K562 (cell line): ENCODE measurements around the gene ST3GAL5. TPM values are rescaled to one million over a fixed set of nuclear protein-coding genes. Genes with fewer than 3 reads are reported as not detected.

Experiments used
- ATAC-seq: fragments of 200-7000 bp; cut with Tn5 transposase; 3 replicates; pipeline ENCODE4 v1.9.1; 2020; ENCODE audit warnings: moderate library complexity
- BruUV-seq: library from RNA; stranded (reverse); fragments of 400-500 nt; replicated peaks from 2 replicates; lab custom pipeline; 2021; lab: Mats Ljungman, UMichigan
- CTCF ChIA-PET: fragments of 300-600 bp; formaldehyde crosslinking; extraction: SDS; loops from one replicate; lab custom pipeline; 2021; ENCODE audit warnings: low intra/inter-chr PET ratio; lab: Yijun Ruan, JAX
- POLR2A ChIA-PET: fragments of 300-600, 350-650 bp; sonication (Branson Sonifier 250); formaldehyde crosslinking; extraction: SDS; loops from one replicate; lab custom pipeline; 2021; ENCODE audit warnings: antibody characterized with exemption, inconsistent platforms; lab: Yijun Ruan, JAX
- DNase-seq, 4 experiments: peaks; one replicate each; pipeline versions ENCODE4 v3.0.0 to v3.0.0-alpha.2; 2011 to 2018; ENCODE audit warnings: low spot score in 3 of 4, mixed read lengths in 3 of 4; ENCODE audit errors: extremely low read depth in 1 of 4
- FAIRE-seq: peaks from 2 replicates; lab custom pipeline; 2011; peaks lifted over from hg19 to GRCh38; lab: Jason Lieb, UNC
- H2AFZ ChIP-seq: 2 replicates; pipeline ENCODE4 v1.6.0; 2011; ENCODE audit warnings: low read depth, low read length, control low read depth, inconsistent platforms
- H3K27ac ChIP-seq: fragments of 200-600 bp; 3 replicates; pipeline ENCODE4 v1.8.0; 2011; ENCODE audit warnings: low read depth, mild to moderate bottlenecking, control low read depth, inconsistent platforms, low read length, moderate library complexity, mixed read lengths; ENCODE audit errors: extremely low read depth
- H3K27me3 ChIP-seq, 2 experiments: fragments of 300-600 bp in 1 of 2; 2 replicates in 1 of 2; 3 replicates in 1 of 2; pipeline versions ENCODE4 v1.6.0 to v1.8.0; 2011; ENCODE audit warnings: inconsistent platforms in 2 of 2, low read length in 2 of 2, mild to moderate bottlenecking in 1 of 2, mixed read lengths in 1 of 2, moderate library complexity in 1 of 2; ENCODE audit not compliant: control insufficient read depth in 2 of 2, insufficient read depth in 2 of 2
- H3K36me3 ChIP-seq: fragments of 300-600 bp; 3 replicates; pipeline ENCODE4 v1.8.0; 2011; ENCODE audit warnings: mild to moderate bottlenecking, low read length, inconsistent platforms; ENCODE audit not compliant: control insufficient read depth, insufficient read depth
- H3K4me1 ChIP-seq, 2 experiments: fragments of 200-600 bp in 1 of 2; replicated peaks in 1 of 2; 2 replicates in 1 of 2; 3 replicates in 1 of 2; pipeline versions ENCODE4 v1.5.1 to v1.8.0; 2011; ENCODE audit warnings: inconsistent platforms in 2 of 2, low read length in 2 of 2, mild to moderate bottlenecking in 1 of 2, mixed read lengths in 1 of 2, moderate library complexity in 1 of 2; ENCODE audit not compliant: control insufficient read depth in 2 of 2, insufficient read depth in 2 of 2
- H3K4me2 ChIP-seq: 2 replicates; pipeline ENCODE4 v1.6.1; 2011; ENCODE audit warnings: low read length, control low read depth, inconsistent platforms, mixed read lengths; ENCODE audit not compliant: insufficient read depth
- H3K4me3 ChIP-seq: fragments of 200-600 bp; sonication (generic), shearing (Covaris generic); 2 replicates; pipeline ENCODE4 v1.5.1; 2016; ENCODE audit warnings: control low read depth, inconsistent platforms
- H3K79me2 ChIP-seq: fragments of 200-600 bp; 3 replicates; pipeline ENCODE4 v1.8.0; 2011; ENCODE audit warnings: low read length, inconsistent platforms; ENCODE audit not compliant: control insufficient read depth, insufficient read depth
- H3K9ac ChIP-seq, 2 experiments: 2 replicates each; pipeline versions ENCODE4 v1.6.0 to v1.6.1; 2011; ENCODE audit warnings: low read depth in 2 of 2, low read length in 2 of 2, control low read depth in 1 of 2, inconsistent platforms in 1 of 2, mild to moderate bottlenecking in 1 of 2, mixed read lengths in 1 of 2; ENCODE audit not compliant: insufficient read depth in 1 of 2
- H3K9me1 ChIP-seq: one replicate; pipeline ENCODE4 v1.6.0; 2011; ENCODE audit warnings: inconsistent platforms, mild to moderate bottlenecking, low read length, moderate library complexity; ENCODE audit not compliant: control insufficient read depth, insufficient read depth
- H3K9me3 ChIP-seq: replicated peaks from 2 replicates; pipeline ENCODE4 v1.5.1; 2011; ENCODE audit warnings: low read depth, low read length, inconsistent platforms; ENCODE audit not compliant: control insufficient read depth, insufficient read depth
- H4K20me1 ChIP-seq: replicated peaks from 2 replicates; pipeline ENCODE4 v1.6.1; 2011; ENCODE audit warnings: low read length, inconsistent platforms, mixed read lengths; ENCODE audit not compliant: control insufficient read depth, insufficient read depth
- FIP1L1 ChIP-seq: fragments of 200-400 bp; formaldehyde crosslinking; IDR thresholded peaks from 2 replicates; pipeline ENCODE4 v1.6.1; 2018; ENCODE audit warnings: mild to moderate bottlenecking, low read depth, low read length; ENCODE audit not compliant: poor library complexity, severe bottlenecking
- HDAC6 ChIP-seq: IDR thresholded peaks from 2 replicates; pipeline ENCODE4 v1.6.1; 2012; ENCODE audit warnings: low read depth, mild to moderate bottlenecking, control low read depth, inconsistent platforms, low read length, moderate library complexity
- NR2C2 ChIP-seq, 2 experiments: fragments of 200-800 bp in 1 of 2; sonication (Bioruptor generic) in 1 of 2; sonication (generic) in 1 of 2; formaldehyde crosslinking in 1 of 2; IDR thresholded peaks; 2 replicates each; pipeline versions ENCODE4 v1.6.1 to v1.8.0; 2016 to 2022; ENCODE audit warnings: mild to moderate bottlenecking in 1 of 2, missing compliant biosample characterization in 1 of 2, missing genetic modification characterization in 1 of 2, missing genetic modification reagents in 1 of 2
- PCBP1 ChIP-seq: fragments of 200-400 bp; formaldehyde crosslinking; IDR thresholded peaks from 2 replicates; pipeline ENCODE4 v1.6.1; 2018; ENCODE audit warnings: mild to moderate bottlenecking, low read depth, low read length; ENCODE audit not compliant: poor library complexity, severe bottlenecking
- WGBS: fragments of 100-300 bp; shearing (Covaris generic); methylation state at CpG from one replicate; pipeline ENCODE4 v1.1.6; 2016; ENCODE audit warnings: low coverage, mixed read lengths; ENCODE audit not compliant: insufficient coverage; ENCODE audit errors: missing lambda C conversion rate; 5-methylcytosine and 5-hydroxymethylcytosine counted together
- in situ Hi-C: fragments of 300-500 bp; cut with MboI; formaldehyde crosslinking; loops from 4 replicates; pipeline ENCODE4 v1.15.0; 2018; ENCODE audit warnings: inconsistent platforms, mixed read lengths
- intact Hi-C: fragments of 100-400 bp; cut with micrococcal nuclease; formaldehyde crosslinking; loops from 2 replicates; pipeline ENCODE4 v1.14.2; 2022
- polyA plus RNA-seq, 8 experiments: library from polyadenylated mRNA; depleted of rRNA in 4 of 8; stranded (reverse) in 5 of 8; unstranded in 3 of 8; fragments of >200 nt; fragmentation: Nextera tagmentation in 2 of 8; fragmentation: Illumina TruSeq in 1 of 8; extraction: Ambion mirVana in 2 of 8; extraction: Trizol in 1 of 8; gene quantifications; 2 replicates each; pipeline versions ENCODE4 v1.2.1 to v1.2.3, GENCODE V29; 2011 to 2014; ENCODE audit warnings: inconsistent platforms in 1 of 8, missing spikeins in 1 of 8
- total RNA-seq, 7 experiments: library from RNA; depleted of rRNA in 6 of 7; stranded (reverse); fragments of >200 nt in 6 of 7; fragmentation: Illumina TruSeq in 2 of 7; extraction: Trizol in 2 of 7; gene quantifications; 2 replicates each; pipeline versions ENCODE4 v1.2.1 to v1.2.3, GENCODE V29; 2011 to 2021; ENCODE audit warnings: low replicate concordance in 1 of 7
- TF ChIP-seq, protein P1 (sequence below): fragments of 200-800 bp; sonication (Bioruptor generic); IDR thresholded peaks from 2 replicates; pipeline ENCODE4 v1.6.1; 2017; ENCODE audit warnings: missing genetic modification characterization, missing compliant biosample characterization

ST3GAL5 gene
- total and polyA plus RNA-seq, 9 of the 15 experiments (the other 6 are each of a cell fraction or from before 2014, with no cell fraction given) = 1.6 to 10.0 (median 4.2) TPM

DNA sequence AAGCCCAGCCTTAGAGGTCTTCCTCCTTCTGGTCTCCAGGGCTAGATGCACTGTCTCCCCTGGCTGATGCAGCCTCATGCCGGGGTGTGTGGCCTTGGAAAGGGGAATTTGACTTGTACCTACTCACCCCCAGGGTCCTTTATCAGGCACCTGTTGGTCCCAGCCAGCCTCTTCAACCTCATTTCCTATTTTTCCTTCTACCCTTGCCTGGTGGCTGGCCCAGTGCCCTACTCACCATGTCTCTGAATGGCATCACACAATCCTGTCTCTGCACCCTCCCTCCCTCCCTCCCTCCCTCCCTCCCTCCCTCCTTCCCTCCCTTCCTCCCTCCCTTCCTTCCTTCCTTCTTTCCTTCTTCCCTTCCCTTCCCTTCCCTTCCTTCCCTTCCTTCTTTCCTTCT, 17.1 kb upstream of the ST3GAL5 start:
- Histone ChIP-seq H3K27ac (no peak overlapping the region), H3K27me3 (no peaks in the 10 kb centered on the region), H3K4me1 (peaks cover 6 to 7% of the 10 kb centered on the region in 2 experiments; a peak in 3 of 5 replicates), H2AFZ (no peak overlapping the region), H3K4me3 (no peak overlapping the region), H3K79me2 (no peaks in the 10 kb centered on the region), H3K4me2 (no peak overlapping the region), H4K20me1 (no peaks in the 10 kb centered on the region), H3K9me1 (no peaks in the 10 kb centered on the region), H3K36me3 (no peaks in the 10 kb centered on the region), H3K9ac (no peak overlapping the region), H3K9me3 (no peaks in the 10 kb centered on the region)
- 21% methylated on average over 1 of the region's 1 CpG for WGBS
- in situ Hi-C loops (no loop called here), intact Hi-C loops (no loop called here)
- TF ChIP-seq FIP1L1 = no peak
- TF ChIP-seq PCBP1 = peak; percentile 56
- no peak for FAIRE-seq
- no peak for ATAC-seq
- no peak for DNase-seq
- BruUV-seq = no TSS peak
- POLR2A ChIA-PET = no interaction called here
- CTCF ChIA-PET = no interaction called here

DNA sequence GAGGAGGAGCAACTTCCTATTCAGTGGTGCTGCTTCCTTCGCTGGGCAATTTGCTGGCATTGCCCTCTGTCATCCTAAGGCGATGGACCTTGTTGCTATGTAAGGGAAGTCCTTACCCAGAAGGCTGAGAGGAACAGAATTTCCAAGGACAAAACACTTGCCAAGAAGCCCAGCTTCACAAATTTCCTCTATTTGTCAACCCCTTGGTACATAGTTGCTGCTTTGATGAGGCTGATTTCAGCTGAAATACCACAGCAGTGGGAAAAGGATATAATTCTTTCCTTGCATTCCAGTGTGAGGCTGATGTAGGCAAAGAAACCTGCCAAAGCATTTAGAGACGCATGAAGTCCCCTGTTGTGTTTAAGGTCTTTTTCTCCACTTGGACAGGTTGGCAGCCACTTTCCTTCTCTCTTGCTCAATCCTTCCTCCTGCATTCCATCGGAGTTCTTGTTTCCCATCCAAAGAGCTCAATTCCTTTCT, 16.4 kb upstream of the ST3GAL5 start:
- DNase-seq = no peak
- no peak for FAIRE-seq
- H3K4me2 ChIP-seq = no peak overlapping the region

More for the DNA sequence above, 16.4 kb upstream of the ST3GAL5 start:
- in situ Hi-C loops = no loop called here
- Histone ChIP-seq H3K79me2 (no peaks in the 10 kb centered on the region), H3K9ac (no peak overlapping the region), H4K20me1 (no peaks in the 10 kb centered on the region), H3K27ac (no peak overlapping the region), H3K27me3 (no peaks in the 10 kb centered on the region), H3K9me1 (no peaks in the 10 kb centered on the region), H2AFZ (peak overlapping the region; percentile 12; the same call in 1 of the 2 replicates), H3K9me3 (no peaks in the 10 kb centered on the region), H3K4me1 (peaks cover 6 to 7% of the 10 kb centered on the region in 2 experiments; a peak in 3 of 5 replicates), H3K36me3 (no peaks in the 10 kb centered on the region), H3K4me3 (no peak overlapping the region)
- ChIA-PET CTCF (no interaction called here), POLR2A (interaction anchor here (0.7 kb wide), 1 partner anchor 26 kb away, joined by 3 read pairs; no protein-coding TSS in a partner anchor)
- intact Hi-C loops = no loop called here
- BruUV-seq = no TSS peak
- TF ChIP-seq NR2C2 (CRISPR knock-in tag; IDR thresholded peaks at IDR 0.05) (no peak), NR2C2 (tag; IDR thresholded peaks at IDR 0.05) (no peak), HDAC6 (no peak)
- TF ChIP-seq, protein P1, sequence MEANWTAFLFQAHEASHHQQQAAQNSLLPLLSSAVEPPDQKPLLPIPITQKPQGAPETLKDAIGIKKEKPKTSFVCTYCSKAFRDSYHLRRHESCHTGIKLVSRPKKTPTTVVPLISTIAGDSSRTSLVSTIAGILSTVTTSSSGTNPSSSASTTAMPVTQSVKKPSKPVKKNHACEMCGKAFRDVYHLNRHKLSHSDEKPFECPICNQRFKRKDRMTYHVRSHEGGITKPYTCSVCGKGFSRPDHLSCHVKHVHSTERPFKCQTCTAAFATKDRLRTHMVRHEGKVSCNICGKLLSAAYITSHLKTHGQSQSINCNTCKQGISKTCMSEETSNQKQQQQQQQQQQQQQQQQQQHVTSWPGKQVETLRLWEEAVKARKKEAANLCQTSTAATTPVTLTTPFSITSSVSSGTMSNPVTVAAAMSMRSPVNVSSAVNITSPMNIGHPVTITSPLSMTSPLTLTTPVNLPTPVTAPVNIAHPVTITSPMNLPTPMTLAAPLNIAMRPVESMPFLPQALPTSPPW = no peak
- 23% methylated on average over 4 of the region's 4 CpGs for WGBS
- ATAC-seq = no peak
